ENCODE data around the gene CDYL. TPM values are rescaled to one million over a fixed set of nuclear protein-coding genes. Genes with fewer than 3 reads are reported as not detected.

CDYL gene
- total and polyA plus RNA-seq, 11 donors: 4.3 to 45.2 (median 30.6) TPM

GRCh38 chr6:4803343-4803744, 27.1 kb downstream of the CDYL start:
- Histone ChIP-seq H3K36me3 (no peaks in the 10 kb centered on the region), H3K27ac (no peak overlapping the region), H3K9me3 (peaks cover 0 to 30% (median 11%) of the 10 kb centered on the region in 12 donors), H3K4me1 (peaks cover 0 to 47% (median 26%) of the 10 kb centered on the region in 12 donors), H3K27me3 (no peaks in the 10 kb centered on the region), H3K4me3 (no peak overlapping the region)
- TF ChIP-seq CTCF (IDR thresholded peaks at IDR 0.05) (no peak), POLR2A (IDR thresholded peaks at IDR 0.05) (no peak)
- ATAC-seq (peak; percentile 58 to 71 (median 64)), DNase-seq (peak in 2 of 5 donors; percentile 15 to 29)
- intact Hi-C loops (cut with DNase I): no loop called here
- WGBS, 4 donors: 19 to 28% (median 21%) methylated on average over 5 of the region's 5 CpGs

- no peak for ATAC-seq
- Histone ChIP-seq H3K4me1 (peaks cover 0 to 47% (median 26%) of the 10 kb centered on the region in 12 donors), H3K9me3 (peaks cover 0 to 24% (median 10%) of the 10 kb centered on the region in 12 donors), H3K36me3 (no peaks in the 10 kb centered on the region), H3K27me3 (no peaks in the 10 kb centered on the region), H3K4me3 (no peak overlapping the region), H3K27ac (no peak overlapping the region)
- TF ChIP-seq POLR2A (IDR thresholded peaks at IDR 0.05) (no peak), CTCF (IDR thresholded peaks at IDR 0.05) (no peak)
- intact Hi-C loops (cut with DNase I): no loop called here
- 87 to 96% (median 92%) methylated on average over 5 to 6 of the region's 6 CpGs for WGBS, 4 donors
- DNase-seq: no peak
Measured at GRCh38 chr6:4804095-4804494, 27.9 kb downstream of the CDYL start.

GRCh38 chr6:4805553-4806336, 29.5 kb downstream of the CDYL start:
- intact Hi-C loops (cut with DNase I): no loop called here

More at GRCh38 chr6:4805553-4806336, 29.5 kb downstream of the CDYL start:
- TF ChIP-seq POLR2A (IDR thresholded peaks at IDR 0.05): no peak
- peak; percentile 37 to 67 (median 54) for TF ChIP-seq CTCF (IDR thresholded peaks at IDR 0.05)
- ATAC-seq: peak; percentile 56 to 74 (median 68)
- peaks cover 0 to 54% (median 30%) of the 10 kb centered on the region in 12 donors for H3K4me1 ChIP-seq
- no peaks in the 10 kb centered on the region for H3K27me3 ChIP-seq
- H3K9me3 ChIP-seq: peaks cover 0 to 7% (median 2%) of the 10 kb centered on the region in 12 donors
- 69 to 76% (median 72%) methylated on average over 17 to 18 of the region's 18 CpGs for WGBS, 4 donors
- H3K27ac ChIP-seq: no peak overlapping the region
- no peaks in the 10 kb centered on the region for H3K36me3 ChIP-seq
- peak in 4 of 5 donors; percentile 25 to 60 (median 43) for DNase-seq
- H3K4me3 ChIP-seq: no peak overlapping the region

Measured in heart left ventricle (tissue), 16 donors.